HPDE6-E6E7 (cell line): ENCODE data around the gene RNF31.

Source experiments
- DNase-seq: peaks from one replicate; pipeline ENCODE4 v3.0.0; 2011; ENCODE audit warnings: missing footprints; ENCODE audit errors: extremely low spot score

RNF31 gene

GRCh38 chr14:24182110-24182882 is 35.0 kb downstream of the RNF31 start:
- DNase-seq, result no peak

GRCh38 chr14:24183014-24183481 is 35.8 kb downstream of the RNF31 start:
- DNase-seq, result no peak

GRCh38 chr14:24184104-24184970 is 37.0 kb downstream of the RNF31 start:
- DNase-seq, result no peak

- no peak for DNase-seq
Observed at GRCh38 chr14:24185026-24185425, 37.7 kb downstream of the RNF31 start.

- DNase-seq, result no peak
Observed at GRCh38 chr14:24185741-24186140, 38.4 kb downstream of the RNF31 start.

- DNase-seq, result no peak
Observed at GRCh38 chr14:24186831-24187538, 39.7 kb downstream of the RNF31 start.

- no peak for DNase-seq
Observed at GRCh38 chr14:24187539-24187915, 40.2 kb downstream of the RNF31 start.

- DNase-seq, result peak; percentile 98
Observed at GRCh38 chr14:24188251-24189058, 41.2 kb downstream of the RNF31 start, which contains the start of gene IPO4. Gene IPO4 (minus strand): TSS chr14:24188816. CDS start chr14:24188787, 29 bp downstream.

GRCh38 chr14:24189059-24189375 is 41.7 kb downstream of the RNF31 start:
- no peak for DNase-seq

- no peak for DNase-seq
Observed at GRCh38 chr14:24189460-24189859, 42.2 kb downstream of the RNF31 start.

- DNase-seq, result no peak
Observed at GRCh38 chr14:24190416-24190815, 43.1 kb downstream of the RNF31 start.

GRCh38 chr14:24192933-24193332 is 45.6 kb downstream of the RNF31 start:
- no peak for DNase-seq

GRCh38 chr14:24194186-24194872 is 47.0 kb downstream of the RNF31 start:
- DNase-seq, result no peak

- no peak for DNase-seq
Observed at GRCh38 chr14:24194873-24195185, 47.5 kb downstream of the RNF31 start.

GRCh38 chr14:24195186-24196070 is 48.1 kb downstream of the RNF31 start, which contains the start of gene TM9SF1:
Gene TM9SF1 (minus strand): TSS chr14:24195441. CDS start chr14:24195019, 422 bp downstream.
- peak; percentile 86 for DNase-seq

- DNase-seq, result peak; percentile 21
Observed at GRCh38 chr14:24196071-24197055, 49.1 kb downstream of the RNF31 start.

- DNase-seq, result no peak
Observed at GRCh38 chr14:24197056-24197450, 49.8 kb downstream of the RNF31 start.

- DNase-seq, result no peak
Observed at GRCh38 chr14:24198814-24199524, 51.7 kb downstream of the RNF31 start.
